ENCODE measurements around the gene MIA2. TPM values are rescaled to one million over a fixed set of nuclear protein-coding genes. Genes with fewer than 3 reads are reported as not detected.
"Not testable (repeated sequence)": the region's sequence is repeated elsewhere in the genome, so short reads cannot be mapped to it uniquely, and the experiment has no call there.

MIA2 gene
- total RNA-seq, 4 donors from 2014 or later = 13.8 to 19.4 (median 16.7) TPM

GRCh38 chr14:39318574-39318973 lies 84.9 kb downstream of the MIA2 start:
- TF ChIP-seq CTCF (IDR thresholded peaks at IDR 0.05) = no peak
- DNase-seq (ENCODE audit: low spot score) (no peak), ATAC-seq (ENCODE audit: low FRiP score) (no peak)

GRCh38 chr14:39319381-39319780 lies 85.7 kb downstream of the MIA2 start:
- ATAC-seq (ENCODE audit: low FRiP score) (no peak), DNase-seq (ENCODE audit: low spot score) (no peak)
- TF ChIP-seq CTCF (IDR thresholded peaks at IDR 0.05) = no peak

- no peak for ATAC-seq (ENCODE audit: low FRiP score)
- DNase-seq (ENCODE audit: low spot score) = no peak
- no peak for TF ChIP-seq CTCF (IDR thresholded peaks at IDR 0.05)
These were observed 86.6 kb downstream of the MIA2 start for GRCh38 chr14:39320318-39320717.

GRCh38 chr14:39322807-39323206 lies 89.1 kb downstream of the MIA2 start:
- no peak for DNase-seq (ENCODE audit: low spot score)
- TF ChIP-seq CTCF (IDR thresholded peaks at IDR 0.05) = no peak
- ATAC-seq (ENCODE audit: low FRiP score) = no peak

GRCh38 chr14:39324097-39324496 lies 90.4 kb downstream of the MIA2 start:
- TF ChIP-seq CTCF (IDR thresholded peaks at IDR 0.05) = no peak
- DNase-seq (ENCODE audit: low spot score) (no peak), ATAC-seq (ENCODE audit: low FRiP score) (no peak)

- DNase-seq (ENCODE audit: low spot score) (no peak), ATAC-seq (ENCODE audit: low FRiP score) (no peak)
- no peak for TF ChIP-seq CTCF (IDR thresholded peaks at IDR 0.05)
These were observed 105.3 kb downstream of the MIA2 start for GRCh38 chr14:39339003-39339402.

GRCh38 chr14:39341126-39341525 lies 107.4 kb downstream of the MIA2 start:
- not testable (repeated sequence) for ATAC-seq (ENCODE audit: low FRiP score); DNase-seq (ENCODE audit: low spot score)

GRCh38 chr14:39342768-39343167 lies 109.1 kb downstream of the MIA2 start:
- DNase-seq (ENCODE audit: low spot score) (no peak), ATAC-seq (ENCODE audit: low FRiP score) (no peak)
- TF ChIP-seq CTCF (IDR thresholded peaks at IDR 0.05) = no peak

All from omental fat pad (tissue), 4 donors.